AG04449 (cell line): ENCODE results near the gene CCDC88B.

ENCODE experiments used
- CTCF ChIA-PET: fragments of 350-600 bp; formaldehyde crosslinking; extraction: SDS; loops from one replicate; lab custom pipeline; 2021; ENCODE audit warnings: antibody characterized with exemption; lab: Yijun Ruan, JAX
- POLR2A ChIA-PET: fragments of 400-600, 350-600 bp; formaldehyde crosslinking; extraction: SDS; loops from one replicate; lab custom pipeline; 2020; ENCODE audit warnings: antibody characterized with exemption, inconsistent platforms; lab: Yijun Ruan, JAX
- DNase-seq: peaks from one replicate; pipeline ENCODE4 v3.0.0-alpha.2; 2010; ENCODE audit warnings: low read depth, low spot score
- H3K4me3 ChIP-seq: 2 replicates; pipeline ENCODE4 v1.5.1; 2011; ENCODE audit warnings: low read depth, mild to moderate bottlenecking, control low read depth, low read length
- CTCF ChIP-seq: IDR thresholded peaks from one replicate; pipeline ENCODE4 v1.5.1; 2011; ENCODE audit warnings: mild to moderate bottlenecking, moderate library complexity, low read length, control low read depth, inconsistent platforms; ENCODE audit not compliant: insufficient read depth; ENCODE audit errors: missing control alignments

CCDC88B gene

GRCh38 chr11:64352099-64352994, 12.3 kb downstream of the CCDC88B start:
- H3K4me3 ChIP-seq, result no peak overlapping the region
- TF ChIP-seq CTCF, result no peak
- ChIA-PET POLR2A (interaction anchor here (0.6 kb wide), 1 partner anchor 81 kb away, joined by 3 read pairs; no protein-coding TSS in a partner anchor), CTCF (interaction anchor here (1.4 to 21.8 kb wide), 7 partner anchors 13 to 147 kb away, joined by 3 to 414 read pairs (median 47); partner anchors contain the start of genes CCDC88B, ESRRA, FERMT3 and PLCB3)
- no peak for DNase-seq

GRCh38 chr11:64352995-64353714, 13.2 kb downstream of the CCDC88B start:
- H3K4me3 ChIP-seq, result no peak overlapping the region
- CTCF ChIA-PET, result interaction anchor here (1.7 to 21.8 kb wide), 8 partner anchors 13 to 148 kb away, joined by 9 to 414 read pairs (median 46); partner anchors contain the start of genes CCDC88B, ESRRA, FERMT3 and PLCB3
- POLR2A ChIA-PET, result interaction anchor here (1.0 to 1.1 kb wide), 2 partner anchors 35 to 82 kb away, joined by 3 to 5 read pairs; partner anchors contain the start of genes PRDX5 and TRMT112
- TF ChIP-seq CTCF, result no peak
- no peak for DNase-seq

- ChIA-PET CTCF (interaction anchor here (0.8 to 21.8 kb wide), 19 partner anchors 12 to 335 kb away, joined by 3 to 414 read pairs (median 10); partner anchors contain the start of genes BAD, CCDC88B, ESRRA and FERMT3), POLR2A (interaction anchor here (1.0 to 1.5 kb wide), 4 partner anchors 36 to 168 kb away, joined by 3 to 7 read pairs (median 4); partner anchors contain the start of genes PRDX5, STIP1 and TRMT112)
- no peak overlapping the region for H3K4me3 ChIP-seq
- TF ChIP-seq CTCF, result no peak
- DNase-seq, result no peak
These were observed 13.9 kb downstream of the CCDC88B start for GRCh38 chr11:64353715-64354506.

- peak; percentile 86 for TF ChIP-seq CTCF
- POLR2A ChIA-PET, result interaction anchor here (0.6 to 1.5 kb wide), 7 partner anchors 9 to 169 kb away, joined by 3 to 10 read pairs (median 3); partner anchors contain the start of genes PRDX5, STIP1 and TRMT112
- no peak for DNase-seq
- CTCF ChIA-PET, result interaction anchor here (0.6 to 21.8 kb wide), 30 partner anchors 11 to 387 kb away, joined by 3 to 414 read pairs (median 6); partner anchors contain the start of genes BAD, CCDC88B, ESRRA and FERMT3
- peak overlapping the region; percentile 25 for H3K4me3 ChIP-seq
These were observed 15.3 kb downstream of the CCDC88B start for GRCh38 chr11:64355078-64355940.
